ENCODE data around the gene ZNF416. TPM values are rescaled to one million over a fixed set of nuclear protein-coding genes. Genes with fewer than 3 reads are reported as not detected.

The ZNF416 gene
- total RNA-seq, 1 experiment from 2014 or later, result 5.2 TPM

DNA sequence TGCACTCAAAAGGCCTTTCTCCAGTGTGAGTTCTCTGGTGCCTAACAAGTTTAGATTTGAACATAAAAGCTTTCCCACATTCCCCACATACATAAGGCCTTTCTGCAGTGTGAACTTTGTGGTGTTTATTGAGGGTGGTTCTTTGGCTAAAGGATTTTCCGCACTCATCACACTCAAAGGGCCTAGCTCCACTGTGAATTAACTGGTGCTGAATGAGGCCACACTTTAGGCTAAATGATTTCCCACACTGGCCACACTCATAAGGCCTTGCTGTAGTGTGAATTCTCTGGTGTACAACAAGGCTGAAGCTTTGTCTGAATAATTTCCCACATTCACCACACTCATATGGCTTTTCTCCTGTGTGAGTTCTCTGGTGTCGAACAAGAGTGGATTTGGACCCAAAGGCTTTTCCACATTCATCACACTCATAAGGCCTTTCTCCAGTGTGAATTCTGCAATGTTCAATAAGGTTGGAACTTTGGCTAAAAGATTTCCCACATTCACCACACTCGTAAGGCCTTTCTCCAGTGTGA, 6.2 kb downstream of the ZNF416 start:
- DNase-seq, result no peak
- no peak overlapping the region for H3K4me3 ChIP-seq (ENCODE audit: insufficient read depth, low read depth, low read length)
- H3K27me3 ChIP-seq (ENCODE audit: control insufficient read depth, insufficient read depth, low read length), result no peaks in the 10 kb centered on the region
- H3K36me3 ChIP-seq (replicated peaks; ENCODE audit: control insufficient read depth, insufficient read depth, low read length), result peaks cover 44% of the 10 kb centered on the region

DNA sequence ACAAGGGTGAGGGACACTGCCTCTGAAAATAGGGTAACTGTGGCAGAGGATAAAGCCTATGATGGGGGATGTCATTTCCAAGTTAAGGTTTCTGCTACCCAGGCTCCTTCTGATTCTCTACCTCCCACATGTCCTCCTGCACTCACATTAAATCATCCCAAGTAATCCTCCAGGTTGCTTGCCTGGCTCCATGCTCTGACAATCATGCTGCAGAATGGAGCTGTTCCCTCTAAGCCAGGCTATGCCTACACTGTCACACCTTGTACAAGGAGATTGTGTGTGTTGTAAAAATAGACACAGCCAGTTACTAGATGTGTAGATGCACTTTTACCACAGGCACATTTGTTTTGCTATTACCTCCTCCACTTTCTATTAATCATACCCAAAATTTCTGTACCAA, 8.0 kb downstream of the ZNF416 start:
- no peak for DNase-seq
- Histone ChIP-seq H3K36me3 (replicated peaks; ENCODE audit: control insufficient read depth, insufficient read depth, low read length) (peaks cover 36% of the 10 kb centered on the region), H3K4me3 (ENCODE audit: insufficient read depth, low read depth, low read length) (no peak overlapping the region), H3K27me3 (ENCODE audit: control insufficient read depth, insufficient read depth, low read length) (no peaks in the 10 kb centered on the region)

DNA sequence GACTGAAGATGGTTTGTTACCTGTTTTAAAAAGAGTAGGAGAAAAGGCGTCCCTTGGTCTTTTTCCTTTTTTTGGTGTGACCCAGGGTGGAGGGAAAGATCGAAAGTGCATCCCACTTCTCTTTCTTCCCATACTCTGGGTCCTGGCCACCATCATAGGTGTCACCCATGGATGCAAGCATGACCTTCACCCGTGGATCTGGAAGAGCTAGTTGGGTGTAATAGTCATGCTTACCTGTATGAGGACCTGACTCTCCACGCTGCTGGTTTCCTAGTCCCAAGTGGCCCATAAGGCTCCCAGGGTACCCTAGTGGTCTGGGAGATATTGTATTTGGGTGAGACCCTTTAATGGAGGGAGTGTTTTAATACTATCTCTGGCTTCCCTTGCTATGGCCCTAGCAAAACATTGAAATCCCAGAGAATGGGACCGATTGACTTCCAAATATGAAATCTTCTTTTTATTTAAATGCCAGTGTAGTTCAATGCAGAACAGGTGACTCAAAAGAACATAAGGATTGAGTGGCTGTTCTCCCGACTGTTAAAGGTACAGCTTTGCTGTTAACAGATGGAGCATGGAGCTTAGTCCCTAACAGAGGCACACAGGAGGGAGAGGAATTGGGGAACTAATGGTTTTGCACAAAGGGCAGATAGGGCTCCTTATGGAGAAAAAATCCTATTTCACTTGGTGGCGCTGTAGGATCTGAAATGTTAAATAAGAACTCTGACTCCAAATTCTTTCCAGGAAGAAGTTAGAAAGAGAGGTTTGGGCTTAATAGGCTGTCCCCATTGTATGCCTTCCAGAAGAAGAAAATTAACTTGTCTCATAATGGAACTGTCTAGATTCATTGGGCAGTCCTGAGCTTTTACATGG, 12.1 kb downstream of the ZNF416 start:
- H3K4me3 ChIP-seq (ENCODE audit: insufficient read depth, low read depth, low read length), result no peak overlapping the region
- DNase-seq, result no peak
- H3K27me3 ChIP-seq (ENCODE audit: control insufficient read depth, insufficient read depth, low read length), result no peaks in the 10 kb centered on the region
- H3K36me3 ChIP-seq (replicated peaks; ENCODE audit: control insufficient read depth, insufficient read depth, low read length), result peaks cover under 1% of the 10 kb centered on the region

DNA sequence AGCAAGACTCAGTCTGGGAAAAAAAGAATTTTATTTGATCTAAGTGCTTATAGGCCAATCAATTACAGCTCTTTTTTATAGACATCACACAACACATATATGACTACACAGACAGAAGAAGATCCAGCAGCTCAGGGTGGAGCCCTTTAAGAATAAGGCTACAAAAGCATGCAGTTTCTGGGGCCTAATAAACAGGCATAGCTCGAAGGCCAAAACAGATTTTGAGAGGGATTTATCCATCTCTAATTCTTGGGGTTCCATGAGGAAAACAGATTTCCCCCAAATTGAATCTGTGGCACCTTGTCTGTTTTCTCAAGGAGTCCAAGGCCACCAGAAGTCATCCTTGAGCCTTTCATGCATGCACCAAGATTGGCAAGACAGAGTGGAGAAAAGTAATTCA, 15.2 kb downstream of the ZNF416 start:
- DNase-seq, result no peak
- Histone ChIP-seq H3K36me3 (replicated peaks; ENCODE audit: control insufficient read depth, insufficient read depth, low read length) (no peaks in the 10 kb centered on the region), H3K27me3 (ENCODE audit: control insufficient read depth, insufficient read depth, low read length) (no peaks in the 10 kb centered on the region), H3K4me3 (ENCODE audit: insufficient read depth, low read depth, low read length) (no peak overlapping the region)

DNA sequence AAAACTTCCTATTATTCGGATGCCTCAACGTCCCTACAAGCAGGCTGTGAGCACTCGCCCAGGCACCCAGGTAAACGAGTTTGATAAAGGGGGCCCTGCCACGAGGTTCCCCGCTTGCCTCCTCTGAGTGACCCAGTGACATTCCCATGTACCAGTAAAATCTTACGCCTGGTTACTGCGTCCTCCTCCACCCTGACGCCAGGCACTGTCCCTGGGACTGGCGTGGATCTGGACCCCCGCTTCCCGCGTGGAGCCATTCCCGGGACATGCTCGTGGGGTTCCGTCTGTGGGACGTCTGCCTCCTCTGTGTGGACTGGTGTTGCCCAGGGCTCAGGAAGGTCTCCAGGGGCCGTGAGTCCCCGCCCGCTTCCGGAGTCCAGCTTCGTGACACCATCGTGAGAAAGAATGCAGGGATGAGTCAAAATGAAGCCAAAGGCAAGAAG, 18.6 kb downstream of the ZNF416 start:
- Histone ChIP-seq H3K27me3 (ENCODE audit: control insufficient read depth, insufficient read depth, low read length) (no peaks in the 10 kb centered on the region), H3K4me3 (ENCODE audit: insufficient read depth, low read depth, low read length) (no peak overlapping the region), H3K36me3 (replicated peaks; ENCODE audit: control insufficient read depth, insufficient read depth, low read length) (peaks cover 3% of the 10 kb centered on the region; the same call in 1 of the 2 replicates)
- DNase-seq, result peak; percentile 36

DNA sequence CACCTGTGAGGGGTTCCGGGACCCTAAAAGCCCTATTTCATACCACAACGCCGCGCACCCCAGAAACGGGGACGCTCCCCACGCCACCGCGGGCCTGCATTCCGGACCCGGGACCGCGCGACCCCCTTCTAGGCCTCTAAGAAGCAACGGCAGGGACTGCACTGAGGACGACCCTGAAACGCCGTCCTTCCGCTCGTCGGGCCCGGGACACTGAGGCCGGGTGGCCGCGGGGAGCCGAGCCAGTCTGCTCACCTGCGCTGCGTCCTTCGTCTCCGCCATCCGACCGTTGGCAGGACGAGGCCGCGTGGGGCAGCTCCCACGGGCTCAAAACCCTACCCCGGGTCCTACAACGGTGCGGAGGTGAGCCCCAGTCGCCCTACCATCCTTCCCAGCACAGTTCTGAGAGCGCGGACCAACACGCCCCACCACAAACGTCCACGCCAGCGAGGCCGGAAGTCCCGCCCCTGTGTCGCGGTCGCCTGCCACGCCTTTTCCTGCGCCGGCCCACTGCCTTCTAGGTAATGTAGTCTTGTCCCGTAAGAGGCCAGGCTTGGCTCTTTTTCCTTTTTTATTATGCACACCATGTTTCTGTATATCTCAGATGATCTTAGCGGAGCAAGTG, 19.2 kb downstream of the ZNF416 start, which contains the start of gene ZNF550:
ZNF550 (minus strand) TSS at position 460 of the 622 bp plus-strand sequence; CDS start at position 279, 181 bp downstream.
- DNase-seq, result peak; percentile 93
- Histone ChIP-seq H3K36me3 (replicated peaks; ENCODE audit: control insufficient read depth, insufficient read depth, low read length) (peaks cover 5% of the 10 kb centered on the region), H3K4me3 (ENCODE audit: insufficient read depth, low read depth, low read length) (peak within 1 kb of the TSS; percentile 91), H3K27me3 (ENCODE audit: control insufficient read depth, insufficient read depth, low read length) (no peaks in the 10 kb centered on the region)

DNA sequence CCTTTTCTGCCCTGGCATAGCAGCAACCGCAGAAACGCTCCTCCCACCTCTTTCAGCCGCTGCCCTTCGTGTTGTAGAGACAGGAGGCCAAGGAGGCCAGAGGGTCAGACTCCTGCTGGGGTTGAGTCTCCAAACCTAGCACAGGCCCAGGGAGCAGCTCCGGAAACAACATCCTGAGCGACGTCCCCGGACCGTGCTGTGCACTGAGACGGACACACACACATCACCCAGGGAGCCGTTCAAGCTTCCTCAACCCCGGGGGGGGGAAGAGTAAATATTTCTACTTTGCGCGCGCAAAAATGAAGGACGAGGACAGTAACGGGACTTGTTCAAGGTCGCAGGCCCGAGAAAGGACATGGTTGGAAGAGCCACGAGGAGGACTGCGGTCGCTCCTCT, 19.7 kb downstream of the ZNF416 start:
- Histone ChIP-seq H3K4me3 (ENCODE audit: insufficient read depth, low read depth, low read length) (peak overlapping the region; percentile 91), H3K27me3 (ENCODE audit: control insufficient read depth, insufficient read depth, low read length) (no peaks in the 10 kb centered on the region), H3K36me3 (replicated peaks; ENCODE audit: control insufficient read depth, insufficient read depth, low read length) (peaks cover 8% of the 10 kb centered on the region)
- DNase-seq, result peak; percentile 65

DNA sequence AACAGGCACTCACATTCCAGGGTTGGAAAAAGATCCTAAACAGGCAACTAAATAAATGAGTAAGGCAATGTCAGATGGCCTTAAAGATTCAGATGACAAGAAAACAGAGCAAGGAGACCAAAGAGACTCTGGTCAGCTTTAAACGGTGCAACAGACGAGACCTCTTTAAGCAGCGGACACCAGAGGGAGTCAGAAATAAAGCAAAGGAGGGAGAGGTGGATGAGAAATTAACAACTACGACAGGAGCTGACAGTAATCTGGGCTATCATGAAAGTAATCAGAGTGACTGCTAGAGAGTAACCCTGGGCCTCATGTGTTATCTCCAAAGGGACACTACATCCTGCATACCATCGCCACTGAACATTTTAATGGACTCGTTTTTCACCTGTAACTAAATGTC, 20.2 kb downstream of the ZNF416 start:
- H3K36me3 ChIP-seq (replicated peaks; ENCODE audit: control insufficient read depth, insufficient read depth, low read length), result peaks cover 8% of the 10 kb centered on the region
- peak overlapping the region; percentile 91 for H3K4me3 ChIP-seq (ENCODE audit: insufficient read depth, low read depth, low read length)
- DNase-seq, result peak; percentile 36
- H3K27me3 ChIP-seq (ENCODE audit: control insufficient read depth, insufficient read depth, low read length), result no peaks in the 10 kb centered on the region

DNA sequence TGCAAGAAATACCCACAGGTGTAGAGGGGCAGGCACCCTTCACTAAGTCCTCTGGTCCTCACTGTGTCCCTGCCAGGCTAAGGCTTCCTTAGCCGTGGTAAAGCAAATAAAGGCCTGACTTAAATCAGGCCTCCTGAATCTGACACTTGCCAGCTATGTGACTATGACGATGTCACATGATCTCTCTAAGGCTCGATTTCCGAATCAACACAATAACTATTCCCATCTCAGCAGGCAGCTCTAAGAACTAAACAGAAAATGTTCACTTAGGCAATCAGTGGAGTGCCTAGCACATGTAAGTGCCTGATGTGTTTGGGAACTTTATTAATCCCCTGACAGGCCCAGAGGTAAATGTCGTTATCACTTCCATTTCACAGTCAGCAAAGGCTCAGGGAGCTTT, 21.1 kb downstream of the ZNF416 start:
- Histone ChIP-seq H3K4me3 (ENCODE audit: insufficient read depth, low read depth, low read length) (no peak overlapping the region), H3K36me3 (replicated peaks; ENCODE audit: control insufficient read depth, insufficient read depth, low read length) (peaks cover 8% of the 10 kb centered on the region), H3K27me3 (ENCODE audit: control insufficient read depth, insufficient read depth, low read length) (no peaks in the 10 kb centered on the region)
- DNase-seq, result no peak

DNA sequence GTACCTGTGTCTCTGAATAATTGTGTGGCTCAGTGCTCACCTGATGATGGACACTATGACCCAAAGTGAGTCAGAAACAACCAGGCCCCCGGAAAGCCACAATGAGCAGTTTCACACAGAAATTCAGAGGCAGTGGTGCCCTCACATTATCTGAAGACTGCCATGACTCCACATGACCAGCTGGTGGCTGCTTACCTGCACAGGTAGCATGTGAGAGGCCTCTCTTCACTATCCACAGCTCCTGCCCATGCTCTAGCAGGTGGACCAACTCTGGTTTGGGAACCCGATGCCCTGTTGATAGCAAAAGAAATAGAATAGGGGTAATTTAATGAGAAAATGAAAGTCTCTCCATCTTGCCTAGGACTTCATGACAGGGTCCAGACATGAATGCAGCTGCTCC, 26.3 kb downstream of the ZNF416 start:
- Histone ChIP-seq H3K36me3 (replicated peaks; ENCODE audit: control insufficient read depth, insufficient read depth, low read length) (peaks cover 29% of the 10 kb centered on the region), H3K27me3 (ENCODE audit: control insufficient read depth, insufficient read depth, low read length) (no peaks in the 10 kb centered on the region), H3K4me3 (ENCODE audit: insufficient read depth, low read depth, low read length) (no peak overlapping the region)
- DNase-seq, result no peak

DNA sequence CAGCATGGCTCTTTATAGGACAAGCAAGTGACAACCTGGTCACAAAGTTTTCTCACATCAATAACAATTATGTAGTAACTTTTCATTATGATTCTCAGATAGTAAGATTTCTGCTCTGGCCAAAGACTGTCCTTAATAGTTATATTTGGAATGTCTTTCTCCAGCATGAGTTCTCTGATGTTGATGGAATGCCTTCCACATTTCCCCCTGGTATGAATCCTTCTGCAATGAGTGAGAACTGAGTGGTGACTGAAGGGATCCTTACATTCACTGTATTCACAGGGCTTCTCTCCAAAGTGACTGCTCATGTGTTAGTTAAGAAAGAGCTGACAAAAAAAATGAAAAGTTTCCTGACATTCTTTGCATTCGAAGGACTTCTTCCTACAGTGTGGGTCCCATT, 32.2 kb downstream of the ZNF416 start:
- no peak for DNase-seq
- Histone ChIP-seq H3K36me3 (replicated peaks; ENCODE audit: control insufficient read depth, insufficient read depth, low read length) (peaks cover 28% of the 10 kb centered on the region), H3K4me3 (ENCODE audit: insufficient read depth, low read depth, low read length) (no peak overlapping the region), H3K27me3 (ENCODE audit: control insufficient read depth, insufficient read depth, low read length) (no peaks in the 10 kb centered on the region)

DNA sequence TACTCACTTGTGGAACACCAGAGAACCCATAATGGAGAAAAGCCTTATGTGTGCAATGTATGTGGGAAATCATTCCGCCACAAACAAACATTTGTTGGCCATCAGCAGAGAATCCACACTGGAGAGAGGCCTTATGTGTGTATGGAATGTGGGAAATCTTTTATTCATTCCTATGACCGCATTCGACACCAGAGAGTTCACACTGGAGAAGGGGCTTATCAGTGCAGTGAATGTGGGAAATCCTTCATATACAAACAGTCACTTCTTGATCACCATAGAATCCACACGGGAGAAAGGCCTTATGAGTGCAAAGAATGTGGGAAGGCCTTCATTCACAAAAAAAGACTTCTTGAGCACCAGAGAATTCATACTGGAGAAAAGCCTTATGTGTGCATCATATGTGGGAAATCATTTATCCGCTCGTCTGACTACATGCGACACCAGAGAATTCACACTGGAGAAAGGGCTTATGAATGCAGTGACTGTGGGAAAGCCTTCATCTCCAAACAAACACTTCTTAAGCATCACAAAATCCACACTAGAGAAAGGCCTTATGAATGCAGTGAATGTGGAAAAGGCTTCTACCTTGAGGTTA, 40.7 kb downstream of the ZNF416 start:
- DNase-seq, result no peak
- Histone ChIP-seq H3K27me3 (ENCODE audit: control insufficient read depth, insufficient read depth, low read length) (no peaks in the 10 kb centered on the region), H3K36me3 (replicated peaks; ENCODE audit: control insufficient read depth, insufficient read depth, low read length) (peaks cover 29% of the 10 kb centered on the region), H3K4me3 (ENCODE audit: insufficient read depth, low read depth, low read length) (no peak overlapping the region)

DNA sequence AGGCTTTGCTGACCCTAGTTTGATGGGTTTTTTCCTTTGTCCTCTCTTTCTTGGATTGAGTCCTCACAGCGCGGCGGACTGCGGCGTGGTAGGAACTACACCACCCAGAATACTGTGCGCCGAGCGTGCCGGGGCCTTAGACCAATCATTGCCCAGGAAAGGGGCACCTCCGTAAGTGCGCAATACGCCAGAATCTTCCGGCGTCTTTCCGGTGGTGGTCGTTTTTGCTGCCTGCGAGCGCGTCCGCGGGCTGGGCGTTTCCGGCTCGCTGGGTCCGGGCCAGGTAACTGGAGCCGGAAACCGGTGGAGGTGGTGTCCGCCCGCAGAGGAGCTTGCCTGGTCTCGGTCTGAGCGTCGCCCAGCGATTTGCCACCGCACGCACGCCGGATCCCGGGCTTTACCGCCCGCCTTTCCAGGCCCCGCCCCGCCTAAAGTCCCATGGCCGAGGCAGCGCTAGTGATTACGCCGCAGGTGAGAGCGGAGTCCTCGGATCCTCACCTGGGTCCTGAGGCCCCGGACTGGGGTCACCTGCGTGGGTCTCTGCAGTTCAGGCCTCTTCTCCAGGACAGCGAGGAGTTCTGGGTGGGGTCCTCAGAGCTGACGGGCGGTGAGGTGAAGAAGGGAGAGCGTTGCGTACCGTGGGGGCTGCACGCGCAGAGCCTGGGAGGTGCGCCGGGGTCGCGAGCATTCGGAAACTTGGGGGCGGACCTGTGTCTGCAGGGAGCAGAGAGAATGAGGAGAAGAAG, 51.4 kb downstream of the ZNF416 start, which contains the start of gene ZNF549:
ZNF549 (plus strand) TSS at position 221 of the 746 bp plus-strand sequence; CDS start at position 439, 218 bp downstream.
- peak; percentile 95 for DNase-seq
- H3K4me3 ChIP-seq (ENCODE audit: insufficient read depth, low read depth, low read length), result peak within 1 kb of the TSS; percentile 90
- no peaks in the 10 kb centered on the region for H3K27me3 ChIP-seq (ENCODE audit: control insufficient read depth, insufficient read depth, low read length)
- H3K36me3 ChIP-seq (replicated peaks; ENCODE audit: control insufficient read depth, insufficient read depth, low read length), result peaks cover 1% of the 10 kb centered on the region; the same call in 1 of the 2 replicates

Measured in H7 (cell line).